Erythroblast (primary cell): ENCODE results near the gene AFF3.

Source experiments
- GATA1 ChIP-seq: IDR thresholded peaks from 2 replicates; pipeline ENCODE4 v1.6.1; 2011; ENCODE audit warnings: low read depth, mild to moderate bottlenecking, control low read depth, low read length, moderate library complexity
- POLR2A ChIP-seq: IDR thresholded peaks from 2 replicates; pipeline ENCODE4 v1.6.1; 2011; ENCODE audit warnings: mild to moderate bottlenecking, low read length

DNA sequence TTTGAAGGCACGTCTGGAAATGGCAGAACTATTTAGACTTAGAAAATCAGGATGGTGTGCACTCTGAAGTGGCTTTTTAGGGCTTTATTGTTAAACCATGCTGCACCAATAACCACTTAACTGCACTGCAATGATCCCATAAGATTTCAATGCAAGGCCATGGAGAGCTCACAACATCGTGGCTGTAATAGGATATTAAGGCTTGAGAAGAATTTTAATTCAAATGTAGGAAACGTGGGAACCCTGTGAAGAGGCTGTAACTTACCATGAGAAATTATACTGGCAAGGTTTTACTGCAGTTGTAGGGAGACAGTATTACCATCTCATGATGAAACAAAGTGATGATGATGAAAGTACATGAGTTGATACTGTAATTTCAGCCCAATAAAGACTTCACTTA is 242.5 kb downstream of the AFF3 start:
- TF ChIP-seq POLR2A = no peak
- no peak for TF ChIP-seq GATA1
